ENCODE measurements around the gene PPM1N.

DNA sequence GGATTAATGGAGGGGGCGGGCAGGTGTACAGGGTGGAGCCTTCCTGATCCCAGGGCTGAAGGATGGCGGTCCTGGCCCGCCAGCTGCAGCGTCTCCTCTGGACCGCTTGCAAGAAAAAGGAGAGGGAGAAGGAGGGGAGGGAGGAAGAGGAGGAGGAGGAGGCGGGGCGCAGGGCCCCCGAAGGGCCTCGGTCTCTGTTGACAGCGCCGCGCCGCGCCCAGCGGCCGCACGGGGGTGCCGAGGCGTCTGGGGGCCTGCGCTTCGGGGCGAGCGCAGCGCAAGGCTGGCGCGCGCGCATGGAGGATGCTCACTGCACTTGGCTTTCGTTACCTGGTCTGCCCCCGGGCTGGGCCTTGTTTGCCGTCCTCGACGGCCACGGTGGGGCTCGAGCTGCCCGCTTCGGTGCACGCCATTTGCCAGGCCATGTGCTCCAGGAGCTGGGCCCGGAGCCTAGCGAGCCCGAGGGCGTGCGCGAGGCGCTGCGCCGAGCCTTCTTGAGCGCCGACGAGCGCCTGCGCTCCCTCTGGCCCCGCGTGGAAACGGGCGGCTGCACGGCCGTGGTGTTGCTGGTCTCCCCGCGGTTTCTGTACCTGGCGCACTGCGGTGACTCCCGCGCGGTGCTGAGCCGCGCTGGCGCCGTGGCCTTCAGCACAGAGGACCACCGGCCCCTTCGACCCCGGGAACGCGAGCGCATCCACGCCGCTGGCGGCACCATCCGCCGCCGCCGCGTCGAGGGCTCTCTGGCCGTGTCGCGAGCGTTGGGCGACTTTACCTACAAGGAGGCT lies at the start of gene PPM1N:
- TF ChIP-seq CTCF (IDR thresholded peaks at IDR 0.05): peak in 1 of 5 experiments; percentile 12
- TF ChIP-seq POLR2A (IDR thresholded peaks at IDR 0.05): no peak
- no peak for TF ChIP-seq EP300 (IDR thresholded peaks at IDR 0.05)

All from tibial nerve (tissue), 4 donors.